DOHH2 (cell line): ENCODE results near the gene ATXN7L1.

Experiments
- EZH2phosphoT487 ChIP-seq: fragments of 200-600 bp; sonication (generic); IDR thresholded peaks from 2 replicates; pipeline ENCODE4 v1.6.1; 2017; ENCODE audit warnings: borderline replicate concordance, mild to moderate bottlenecking, antibody characterized with exemption, low read length, moderate library complexity, mixed read lengths
- TF ChIP-seq, protein P1 (sequence below): fragments of 200-600 bp; sonication (generic); IDR thresholded peaks from one replicate; pipeline ENCODE4 v1.5.1; 2014; ENCODE audit warnings: antibody characterized with exemption, mild to moderate bottlenecking, low read depth, low read length; ENCODE audit not compliant: poor library complexity, severe bottlenecking

DNA sequence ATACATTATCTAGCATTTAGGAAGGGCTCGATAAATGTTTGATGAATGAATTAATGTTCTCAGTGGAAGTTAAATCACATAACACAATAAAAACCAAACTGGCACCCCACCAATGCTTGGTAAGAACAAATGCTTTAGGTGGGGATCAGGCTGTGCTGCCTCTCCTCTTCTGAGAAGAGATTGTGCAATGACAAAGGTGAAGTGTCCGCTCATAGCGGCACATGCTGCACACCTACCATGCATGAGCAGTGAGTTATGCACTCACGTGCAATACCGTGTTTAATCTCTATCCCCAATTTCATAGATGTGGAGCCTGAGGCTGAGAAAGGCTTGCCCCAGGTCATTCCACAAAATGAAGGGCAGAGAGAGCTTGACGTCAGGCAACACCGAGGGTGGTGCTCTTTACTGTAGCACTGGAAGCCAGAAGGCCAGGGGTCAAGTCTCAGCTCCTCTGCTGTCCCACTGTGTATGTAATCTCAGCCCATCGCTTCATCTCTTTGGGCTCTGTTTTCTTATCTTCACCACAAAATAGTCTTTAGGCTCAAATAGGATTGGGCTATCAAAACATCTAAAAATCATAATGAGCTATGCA is 222.2 kb downstream of the ATXN7L1 start:
- TF ChIP-seq, protein P1, sequence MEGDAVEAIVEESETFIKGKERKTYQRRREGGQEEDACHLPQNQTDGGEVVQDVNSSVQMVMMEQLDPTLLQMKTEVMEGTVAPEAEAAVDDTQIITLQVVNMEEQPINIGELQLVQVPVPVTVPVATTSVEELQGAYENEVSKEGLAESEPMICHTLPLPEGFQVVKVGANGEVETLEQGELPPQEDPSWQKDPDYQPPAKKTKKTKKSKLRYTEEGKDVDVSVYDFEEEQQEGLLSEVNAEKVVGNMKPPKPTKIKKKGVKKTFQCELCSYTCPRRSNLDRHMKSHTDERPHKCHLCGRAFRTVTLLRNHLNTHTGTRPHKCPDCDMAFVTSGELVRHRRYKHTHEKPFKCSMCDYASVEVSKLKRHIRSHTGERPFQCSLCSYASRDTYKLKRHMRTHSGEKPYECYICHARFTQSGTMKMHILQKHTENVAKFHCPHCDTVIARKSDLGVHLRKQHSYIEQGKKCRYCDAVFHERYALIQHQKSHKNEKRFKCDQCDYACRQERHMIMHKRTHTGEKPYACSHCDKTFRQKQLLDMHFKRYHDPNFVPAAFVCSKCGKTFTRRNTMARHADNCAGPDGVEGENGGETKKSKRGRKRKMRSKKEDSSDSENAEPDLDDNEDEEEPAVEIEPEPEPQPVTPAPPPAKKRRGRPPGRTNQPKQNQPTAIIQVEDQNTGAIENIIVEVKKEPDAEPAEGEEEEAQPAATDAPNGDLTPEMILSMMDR: no peak
- TF ChIP-seq EZH2phosphoT487: no peak
